Prostate gland (tissue), 2 donors: ENCODE results near the gene BAIAP2L1.

Source experiments
- CTCF ChIP-seq, 4 experiments: fragments of 200-600 bp in 2 of 4; fragments of 450-650 bp in 2 of 4; sonication (generic) in 2 of 4; IDR thresholded peaks; 1 replicate in 3 of 4; 2 replicates in 1 of 4; pipeline ENCODE4 v1.5.1; 2016 to 2019; ENCODE audit warnings: antibody characterized with exemption in 4 of 4, mild to moderate bottlenecking in 2 of 4, moderate library complexity in 2 of 4
- POLR2A ChIP-seq: fragments of 450-650 bp; IDR thresholded peaks from one replicate; pipeline ENCODE4 v1.6.1; 2016; ENCODE audit warnings: antibody characterized with exemption, mild to moderate bottlenecking
- POLR2AphosphoS5 ChIP-seq: sonication (generic); formaldehyde crosslinking; IDR thresholded peaks from one replicate; pipeline ENCODE4 v1.6.1; 2017; ENCODE audit warnings: antibody characterized with exemption

GRCh38 chr7:98439484-98439883 lies 38.6 kb upstream of the BAIAP2L1 start:
- TF ChIP-seq CTCF (IDR thresholded peaks at IDR 0.05), result no peak
- no peak for TF ChIP-seq POLR2A
- TF ChIP-seq POLR2AphosphoS5, result no peak
